HG02571 (cell line): ENCODE results near the gene STK39.
"Not testable (repeated sequence)": the region's sequence is repeated elsewhere in the genome, so short reads cannot be mapped to it uniquely, and the experiment has no call there.

Experiments
- ATAC-seq: cut with Tn5 transposase; IDR thresholded peaks from one replicate; pipeline ENCODE4 v1.9.1; 2021; ENCODE audit warnings: mild to moderate bottlenecking, moderate library complexity; ENCODE audit not compliant: unreplicated experiment

The STK39 gene

GRCh38 chr2:168247341-168248261, at the start of gene STK39:
Gene STK39, minus strand, starts transcription at chr2:168247595. Its CDS starts 160 bp downstream, at chr2:168247435.
- ATAC-seq = peak; percentile 78

GRCh38 chr2:168295051-168295450, 47.7 kb upstream of the STK39 start:
- no peak for ATAC-seq

DNA sequence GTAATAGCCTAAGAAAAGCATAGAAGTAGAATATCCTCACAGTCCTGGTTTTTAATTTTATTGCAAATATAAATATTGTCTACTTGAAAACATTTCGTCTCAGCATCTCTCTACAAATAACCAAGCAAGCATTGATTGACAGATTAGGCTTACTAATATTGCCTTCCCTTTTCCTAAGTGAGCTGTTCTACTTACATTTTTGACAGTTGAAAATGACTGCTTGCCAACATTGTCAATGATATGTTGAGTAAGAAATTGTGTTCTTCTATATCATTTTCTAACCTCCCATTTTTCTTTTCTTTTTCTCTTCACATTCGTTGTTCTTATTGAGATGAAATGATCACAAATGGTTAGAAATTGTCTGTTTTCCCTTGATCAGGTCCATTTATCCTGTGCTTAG, 47.0 kb upstream of the STK39 start:
- ATAC-seq = no peak

DNA sequence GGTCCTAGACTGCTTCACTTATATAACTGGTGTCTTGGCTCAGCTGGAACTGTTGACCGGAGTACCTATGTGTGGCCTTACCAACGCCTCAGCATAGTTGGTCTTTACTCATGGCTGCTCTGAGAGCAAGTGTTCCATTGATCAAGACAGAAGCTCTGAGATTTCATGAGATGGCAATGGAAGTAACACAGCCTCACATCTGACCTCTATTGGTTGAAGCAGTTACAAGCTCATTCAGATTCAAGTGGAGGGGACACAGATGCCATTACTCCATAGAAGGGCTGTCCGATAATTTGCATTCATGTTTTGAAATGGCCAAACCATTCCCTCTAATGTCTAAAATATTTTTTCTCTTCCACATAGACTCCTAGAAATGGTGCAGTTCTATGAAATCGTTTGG, 46.4 kb upstream of the STK39 start:
- no peak for ATAC-seq

- no peak for ATAC-seq
These were observed 43.0 kb upstream of the STK39 start for GRCh38 chr2:168290391-168290790.

- no peak for ATAC-seq
These were observed 42.5 kb upstream of the STK39 start for GRCh38 chr2:168289880-168290279.

DNA sequence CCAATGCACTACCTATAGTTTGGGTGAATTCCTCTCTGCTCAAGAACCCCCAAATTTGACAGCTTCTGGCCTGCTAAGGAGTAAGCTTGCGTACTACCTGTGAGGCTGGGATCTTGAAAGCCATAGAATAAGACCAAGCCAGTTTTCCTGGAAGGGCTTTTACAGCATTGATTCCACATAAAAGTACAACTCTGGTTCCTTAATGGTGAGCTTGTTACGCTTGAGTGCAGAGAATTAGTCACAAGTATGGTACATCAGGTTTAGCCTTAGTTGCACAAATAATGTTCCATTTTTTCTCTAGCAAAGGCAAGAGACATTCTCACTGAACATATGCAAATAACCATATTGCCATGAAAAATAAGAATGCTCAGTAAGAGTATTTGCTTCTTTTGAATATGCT, 39.1 kb upstream of the STK39 start:
- ATAC-seq = no peak

DNA sequence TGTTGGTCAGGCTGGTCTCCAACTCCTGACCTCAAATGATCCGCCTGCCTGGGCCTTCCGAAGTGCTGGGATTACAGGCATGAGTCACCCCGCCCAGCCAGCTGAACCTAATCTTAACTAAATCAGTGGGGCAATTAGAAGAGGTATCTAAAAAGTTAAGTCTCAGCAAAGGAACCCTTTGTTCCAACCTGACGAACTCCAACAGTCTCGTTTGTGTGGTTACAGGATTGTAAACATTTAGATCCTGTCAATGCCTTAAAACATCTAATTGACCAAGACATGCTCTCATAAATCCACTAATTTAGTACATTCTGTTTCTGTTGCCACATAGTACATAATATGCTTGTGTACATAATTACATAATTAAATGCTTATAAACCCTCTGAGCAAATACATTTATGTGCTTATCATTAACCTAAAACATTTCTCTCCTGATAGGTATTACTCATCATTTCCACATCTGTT, 31.1 kb upstream of the STK39 start:
- no peak for ATAC-seq

GRCh38 chr2:168277276-168277675, 29.9 kb upstream of the STK39 start:
- ATAC-seq = no peak

DNA sequence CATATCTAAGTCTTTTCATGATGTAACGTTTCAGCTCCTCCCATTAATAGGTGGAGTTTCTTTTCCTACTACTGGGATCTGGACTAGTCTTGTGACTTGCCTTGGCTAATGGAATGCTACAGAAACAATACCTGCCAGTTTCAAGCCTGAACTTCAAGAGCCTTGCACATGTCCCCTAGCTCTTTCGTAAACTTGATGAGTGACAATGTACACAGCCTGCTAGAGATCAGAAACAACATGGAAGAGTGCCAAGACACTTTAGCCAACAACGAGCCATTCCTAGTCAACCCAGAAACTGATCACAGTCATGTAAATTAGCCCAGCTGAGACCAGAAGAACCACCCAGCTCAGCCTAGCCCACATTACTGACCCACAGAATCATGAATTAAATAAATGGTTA, 24.8 kb upstream of the STK39 start:
- no peak for ATAC-seq

- not testable (repeated sequence) for ATAC-seq
These were observed 15.5 kb upstream of the STK39 start for GRCh38 chr2:168262926-168263325.

GRCh38 chr2:168256448-168256847, 9.1 kb upstream of the STK39 start:
- ATAC-seq = no peak

DNA sequence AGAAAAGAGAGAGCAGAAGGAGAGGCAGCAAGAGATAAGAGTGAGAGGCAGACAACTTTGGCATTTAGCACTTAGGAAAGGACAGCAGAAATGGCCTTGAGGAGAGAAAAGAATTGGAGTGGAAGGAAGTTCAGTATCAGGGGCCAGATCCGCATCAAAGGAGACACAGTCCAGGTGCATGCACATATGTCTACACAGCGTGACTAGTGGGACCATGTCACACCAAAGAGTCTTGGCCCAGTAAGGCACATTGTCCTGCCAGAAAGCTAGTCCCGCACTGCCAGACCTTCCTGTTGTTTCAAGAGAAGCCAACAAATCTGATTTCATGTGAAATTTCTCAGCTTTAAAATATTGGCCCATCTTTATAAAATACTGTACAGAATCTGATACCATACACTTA, 8.5 kb upstream of the STK39 start:
- ATAC-seq = no peak

DNA sequence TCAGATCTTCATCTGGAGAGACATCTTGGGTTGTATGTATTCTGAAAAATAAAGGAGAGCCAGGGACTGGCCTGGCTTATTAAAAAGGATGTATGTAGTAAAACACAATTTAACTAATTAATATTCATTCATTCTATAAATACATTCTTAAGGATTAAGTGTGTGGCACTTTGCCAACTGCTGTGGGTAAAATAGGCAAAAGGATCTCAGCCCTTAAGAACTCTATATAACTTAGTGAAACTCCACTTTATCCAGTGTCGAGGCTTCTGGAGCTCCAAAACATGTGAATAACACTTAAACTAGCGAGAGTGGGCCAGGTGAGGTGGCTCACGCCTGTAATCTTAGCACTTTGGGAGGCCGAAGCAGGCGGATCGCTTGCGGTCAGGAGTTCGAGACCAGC, 7.7 kb upstream of the STK39 start:
- ATAC-seq = no peak

DNA sequence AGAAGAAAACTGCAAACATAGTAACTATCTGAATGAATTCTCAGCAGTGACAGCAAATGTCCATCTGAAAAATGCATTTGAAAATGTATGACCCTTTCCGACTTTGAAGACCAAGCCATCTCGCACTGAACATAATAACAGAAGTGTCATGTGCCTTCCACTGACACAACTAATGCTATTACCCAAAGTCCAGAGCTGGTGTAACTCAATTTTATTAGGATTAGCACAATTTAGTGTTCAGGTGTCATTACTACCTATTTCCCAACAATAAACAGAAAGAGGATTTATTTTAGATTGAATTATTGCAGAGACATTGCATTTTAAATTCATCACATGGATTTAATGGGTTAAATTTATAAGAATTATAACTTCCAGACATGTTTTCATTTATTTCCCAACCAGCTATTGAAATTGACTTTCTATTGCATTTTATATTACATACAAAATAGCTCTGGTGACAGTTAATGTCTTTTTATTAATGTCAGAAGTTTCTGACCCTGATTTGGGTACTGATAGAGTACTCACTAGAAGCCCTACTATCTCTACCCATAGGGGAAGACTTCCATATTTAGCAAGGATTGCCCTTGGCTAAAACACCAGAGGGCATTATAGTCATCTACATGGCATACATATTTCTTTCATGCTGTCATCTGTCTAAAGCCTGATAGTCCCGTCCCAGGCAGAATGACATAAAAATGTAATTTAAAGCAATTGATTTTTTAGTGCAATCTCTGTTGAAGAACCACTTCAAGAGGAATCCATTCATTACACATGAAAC, 7.0 kb upstream of the STK39 start:
- ATAC-seq = no peak

GRCh38 chr2:168253379-168253778, 6.0 kb upstream of the STK39 start:
- no peak for ATAC-seq

GRCh38 chr2:168252976-168253375, 5.6 kb upstream of the STK39 start:
- ATAC-seq = no peak

DNA sequence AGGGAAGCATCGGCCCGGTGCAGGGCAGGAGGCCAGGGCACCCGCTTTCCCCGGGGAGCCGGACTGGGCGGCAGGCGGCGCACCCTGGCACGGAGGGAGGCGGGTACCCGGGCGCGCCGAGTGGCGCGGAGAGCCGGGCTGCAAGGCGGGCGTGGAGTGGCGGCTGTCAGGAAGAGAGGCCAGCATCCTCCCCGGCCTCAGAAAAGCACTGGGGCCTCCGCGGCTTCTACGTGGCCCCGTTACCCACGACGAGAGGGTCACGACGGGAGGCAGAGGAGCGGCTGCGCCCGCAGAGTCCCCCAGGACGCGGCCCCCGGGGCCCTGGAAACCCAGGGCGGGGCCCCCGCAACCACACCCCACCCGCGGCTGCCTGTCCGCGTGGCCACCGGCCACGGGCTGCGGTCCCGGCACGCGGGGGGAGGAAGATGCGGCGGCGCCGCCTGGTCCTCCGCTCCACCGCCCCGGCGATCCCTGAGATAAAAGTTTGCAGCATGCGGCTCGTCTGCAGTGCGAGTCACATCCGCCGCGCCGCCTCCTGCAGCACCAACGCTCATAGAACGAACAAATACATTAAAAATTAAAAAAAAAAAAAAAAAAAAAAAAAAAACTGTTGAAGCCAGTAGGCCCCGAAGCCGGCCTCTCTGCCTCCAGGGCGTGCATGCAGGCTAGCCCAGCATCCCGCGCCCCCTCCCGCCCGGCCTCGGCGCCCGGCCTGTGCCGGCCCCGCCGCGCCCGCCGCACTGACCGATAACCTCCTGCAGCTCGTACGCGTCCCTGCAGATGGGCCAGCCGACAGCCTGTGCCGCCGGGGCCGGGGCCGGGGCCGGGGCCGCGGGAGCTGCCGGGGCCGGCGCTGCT, 683 bp downstream of the STK39 start:
- ATAC-seq = peak; percentile 50

- ATAC-seq = no peak
These were observed 1.3 kb downstream of the STK39 start for GRCh38 chr2:168246072-168246482.

- no peak for ATAC-seq
These were observed 2.1 kb downstream of the STK39 start for GRCh38 chr2:168245074-168245825.
